Glomerular endothelial cell (primary cell): Measurements from ENCODE around the gene IL21R. TPM values are rescaled to one million over a fixed set of nuclear protein-coding genes. Genes with fewer than 3 reads are reported as not detected.
"Not testable (repeated sequence)": the region's sequence is repeated elsewhere in the genome, so short reads cannot be mapped to it uniquely, and the experiment has no call there.

Experiments used
- DNase-seq: peaks from one replicate; pipeline ENCODE4 v3.0.0-alpha.2; 2011; ENCODE audit warnings: low read depth, low spot score; ENCODE audit errors: extremely low read depth
- total RNA-seq: library from RNA; depleted of rRNA; stranded (reverse); fragments of >200 nt; gene quantifications from 2 replicates; pipeline ENCODE4 v1.2.3, GENCODE V29; 2015

The IL21R gene
- total RNA-seq, 1 donor from 2014 or later: 0.47 TPM

DNA sequence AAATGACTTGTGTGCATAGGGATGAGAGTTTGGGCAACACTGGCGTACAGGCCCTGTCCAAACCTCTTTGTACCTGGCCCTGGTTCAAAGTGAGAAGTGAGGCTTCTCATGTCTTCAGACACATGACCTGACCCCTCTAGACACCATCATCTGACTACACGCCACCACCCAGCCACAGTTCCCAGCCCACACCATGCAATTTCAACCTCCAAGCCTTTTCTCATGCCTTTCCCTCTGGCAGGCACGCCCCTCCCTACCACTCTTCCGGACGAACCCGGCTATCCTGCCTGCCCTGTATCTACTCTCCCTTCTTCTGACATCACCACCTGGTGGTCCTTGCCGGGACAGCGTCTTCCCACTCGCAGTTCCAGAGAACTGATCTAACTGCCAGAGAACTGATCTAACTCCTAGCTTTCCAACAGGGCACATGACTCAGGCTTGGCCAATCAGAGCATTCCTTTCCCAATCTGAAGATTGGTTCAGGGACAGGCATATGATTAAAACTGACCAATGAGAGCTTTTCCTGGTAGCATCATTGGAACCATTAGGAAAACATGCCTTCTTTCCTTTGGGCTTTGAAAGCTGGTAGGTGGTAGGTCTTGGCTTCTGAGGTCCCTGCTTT is 27.1 kb upstream of the IL21R start:
- peak; percentile 72 for DNase-seq

DNA sequence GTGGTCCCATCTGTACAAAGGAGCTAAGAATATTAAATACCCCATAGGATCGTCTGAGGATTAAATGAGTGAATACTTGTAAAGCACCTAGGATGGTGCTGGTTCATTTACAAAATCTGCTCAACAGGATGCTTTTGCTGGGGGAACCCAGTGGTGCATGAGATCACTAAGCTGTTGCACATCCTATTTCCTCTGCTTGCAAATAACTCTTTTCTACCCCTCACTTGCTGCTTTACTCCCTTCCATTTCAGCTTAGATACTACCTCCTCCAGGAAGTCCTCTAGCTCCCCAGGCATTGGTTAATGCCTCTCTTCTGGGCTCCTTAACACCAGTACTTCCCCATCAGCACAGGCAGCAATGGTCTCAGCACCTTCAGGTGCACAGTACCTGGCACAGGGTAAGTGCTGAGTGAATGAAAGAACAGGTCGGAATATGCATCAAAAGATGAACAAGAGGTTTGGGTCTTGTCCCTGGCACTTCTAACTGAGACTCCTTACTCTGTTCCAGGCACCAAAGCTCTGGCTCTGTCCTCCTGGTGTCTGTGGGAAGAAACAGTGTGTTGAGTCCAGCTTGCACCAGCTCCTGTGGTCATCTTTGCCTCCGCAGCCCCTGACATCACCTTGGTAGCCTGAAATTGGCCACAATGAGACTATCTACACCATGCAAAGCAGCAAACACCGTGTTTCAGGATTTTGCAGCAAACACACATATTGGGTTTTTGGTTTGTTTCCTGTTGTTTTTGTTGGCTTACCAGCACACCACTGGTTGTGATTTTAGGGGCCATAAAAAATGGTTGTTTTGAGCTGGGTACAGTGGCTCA is 24.1 kb upstream of the IL21R start:
- DNase-seq: no peak

DNA sequence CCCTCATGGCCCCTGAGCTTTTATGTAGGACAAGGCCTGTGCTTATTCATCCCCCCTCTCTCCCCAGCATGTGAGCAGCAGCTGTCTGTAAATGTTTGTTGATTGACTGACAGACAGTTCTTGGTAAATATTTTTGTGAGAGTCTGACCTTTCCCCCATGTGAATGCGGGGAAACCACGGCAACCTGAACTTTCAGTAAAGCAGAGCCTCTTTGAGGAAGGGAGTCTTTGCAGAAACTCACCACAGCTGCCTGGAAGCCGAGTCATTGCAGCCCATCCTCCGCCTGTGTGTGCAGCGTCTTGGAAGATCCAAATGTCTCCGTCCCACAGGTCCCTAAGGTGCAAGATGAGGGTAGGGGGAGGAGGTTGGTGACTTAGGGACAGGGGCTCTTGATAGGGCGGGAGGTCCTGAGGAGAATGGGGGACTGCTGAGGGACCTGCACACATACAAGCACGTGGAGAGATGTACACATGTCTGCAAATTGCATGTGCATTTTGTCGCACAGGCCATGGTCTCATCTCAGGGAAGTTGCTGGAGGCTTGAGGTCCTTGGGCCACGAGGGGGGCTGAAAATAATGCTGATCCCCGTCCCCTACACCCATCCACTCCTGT is 23.0 kb upstream of the IL21R start:
- no peak for DNase-seq

DNA sequence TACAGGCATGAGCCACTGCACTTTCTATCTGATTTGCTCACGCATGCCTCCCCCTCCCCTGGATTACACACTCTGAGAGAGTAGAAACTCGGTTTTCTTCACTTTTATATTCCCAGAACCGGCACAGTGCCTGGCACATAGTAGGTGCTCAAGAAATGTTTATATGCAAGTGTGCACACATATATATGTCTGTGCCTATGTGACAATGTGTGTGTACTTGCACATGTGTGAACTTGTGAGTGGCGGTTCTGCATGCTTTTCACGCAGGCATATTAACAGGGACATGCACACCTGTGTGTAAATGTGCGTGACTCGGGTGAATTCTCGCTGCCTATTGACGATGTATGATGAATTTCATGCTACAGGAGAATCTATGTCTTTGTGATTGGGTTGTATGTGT is 22.1 kb upstream of the IL21R start:
- DNase-seq: no peak

DNA sequence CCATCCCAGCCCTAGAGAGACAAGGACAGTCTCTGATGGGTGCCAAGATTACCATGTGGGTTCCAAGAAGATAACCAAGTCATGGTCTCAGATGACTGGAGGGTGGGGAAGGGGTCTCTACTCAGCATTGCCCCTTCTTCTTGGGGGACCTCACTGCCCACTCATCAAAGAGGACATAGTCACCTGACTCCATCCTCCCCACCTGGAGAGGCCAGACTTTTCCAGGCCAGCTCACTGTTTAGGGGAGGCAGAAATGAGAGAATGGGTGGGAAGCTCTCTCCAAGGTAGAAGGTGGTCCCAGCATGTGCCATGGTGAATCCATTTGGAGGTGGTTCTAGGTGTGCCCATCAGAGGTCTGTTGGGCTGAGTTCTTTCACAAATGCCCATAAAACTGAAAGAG is 20.7 kb upstream of the IL21R start:
- no peak for DNase-seq

DNA sequence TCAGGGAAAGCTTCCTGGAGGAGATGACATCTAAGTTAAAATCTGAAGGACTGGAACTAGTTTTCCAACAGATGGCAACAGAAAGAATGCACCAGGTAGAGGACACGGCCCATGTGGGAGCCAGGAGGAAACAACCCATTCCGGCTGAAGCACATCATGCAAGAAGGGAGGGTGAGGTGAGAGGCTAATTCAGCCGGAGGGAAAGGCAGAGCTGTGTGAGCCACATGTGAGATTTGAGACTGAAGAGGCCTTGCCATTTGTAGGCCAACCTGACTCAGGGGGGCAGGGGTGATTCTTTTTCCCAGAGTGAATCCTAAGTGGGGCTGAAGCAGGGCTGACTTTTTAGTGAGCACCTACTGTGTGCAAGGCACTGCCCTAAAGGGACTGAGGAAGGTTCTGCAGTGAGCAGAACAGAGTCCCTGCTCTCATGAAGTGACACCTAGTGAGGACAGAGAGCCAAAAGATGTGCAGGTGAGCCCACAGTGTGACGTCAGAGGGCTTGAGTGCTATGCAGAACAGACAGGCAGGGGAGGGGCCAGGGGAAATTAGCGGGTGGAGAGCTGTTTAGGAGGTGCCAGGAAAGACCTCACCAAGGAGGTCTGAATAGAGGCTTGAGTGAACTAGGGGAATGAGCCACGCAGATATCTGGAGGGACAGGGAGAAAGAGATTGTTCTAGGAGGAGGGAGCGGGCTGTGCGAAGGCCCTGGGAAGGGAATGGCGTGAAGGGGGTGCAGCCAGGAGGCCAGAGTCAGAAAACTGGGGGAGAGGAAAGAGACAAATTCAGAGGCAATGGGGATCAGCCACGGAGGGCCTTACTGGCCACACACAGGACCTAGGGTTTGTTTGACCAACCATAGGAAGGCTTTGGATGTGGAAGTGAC is 19.8 kb upstream of the IL21R start:
- DNase-seq: no peak

DNA sequence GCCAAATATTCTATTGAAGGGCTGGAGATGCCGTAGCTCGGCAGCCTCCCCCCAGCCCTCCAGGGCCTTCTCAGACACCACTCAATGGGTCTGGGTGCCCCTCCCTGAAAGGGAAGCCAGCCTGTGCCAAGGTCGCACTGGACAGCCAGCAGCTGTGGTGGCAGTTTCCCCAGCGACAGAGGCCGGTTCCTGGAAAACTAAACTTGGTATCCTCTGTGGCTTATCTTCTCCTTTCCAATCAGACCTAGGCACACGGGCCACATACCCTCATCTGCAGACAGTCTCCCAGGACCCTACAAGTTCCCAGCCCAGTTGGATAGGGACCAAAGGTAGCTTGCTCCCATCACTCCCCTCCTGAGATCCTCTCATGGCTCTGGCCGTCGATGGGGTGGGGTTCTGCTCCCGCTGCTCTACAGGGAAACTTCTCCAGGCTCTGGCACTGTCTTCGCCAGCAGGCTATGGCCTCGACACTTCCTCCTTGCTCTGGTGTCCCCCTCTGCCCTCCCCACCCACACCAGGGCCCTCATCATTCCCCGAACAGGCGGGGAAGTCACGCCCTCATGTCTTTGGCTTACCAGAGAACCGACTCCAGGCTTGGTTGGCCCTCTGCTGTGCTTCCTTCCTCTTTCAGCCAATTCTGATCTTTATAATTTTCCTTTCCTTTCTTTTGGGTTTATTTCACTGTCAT is 18.3 kb upstream of the IL21R start:
- no peak for DNase-seq

DNA sequence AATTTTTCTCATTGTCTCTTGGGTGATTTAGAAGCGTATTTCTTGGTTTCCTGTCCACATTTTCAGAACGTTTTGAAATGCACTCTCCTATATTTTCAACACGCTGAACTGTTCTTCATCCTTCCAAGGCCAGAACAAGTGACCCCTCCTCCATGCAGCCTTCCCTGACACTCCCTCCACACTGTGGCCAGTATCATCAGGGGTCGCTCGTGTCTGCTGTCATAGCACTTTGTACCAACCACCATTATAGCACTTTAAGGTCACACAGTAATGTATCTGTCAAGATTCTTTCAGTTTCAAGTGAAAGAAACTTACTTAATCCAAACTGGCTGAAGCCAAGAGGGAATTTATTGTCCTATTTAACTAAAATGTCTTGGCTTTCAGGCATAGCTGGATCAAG is 17.5 kb upstream of the IL21R start:
- no peak for DNase-seq

DNA sequence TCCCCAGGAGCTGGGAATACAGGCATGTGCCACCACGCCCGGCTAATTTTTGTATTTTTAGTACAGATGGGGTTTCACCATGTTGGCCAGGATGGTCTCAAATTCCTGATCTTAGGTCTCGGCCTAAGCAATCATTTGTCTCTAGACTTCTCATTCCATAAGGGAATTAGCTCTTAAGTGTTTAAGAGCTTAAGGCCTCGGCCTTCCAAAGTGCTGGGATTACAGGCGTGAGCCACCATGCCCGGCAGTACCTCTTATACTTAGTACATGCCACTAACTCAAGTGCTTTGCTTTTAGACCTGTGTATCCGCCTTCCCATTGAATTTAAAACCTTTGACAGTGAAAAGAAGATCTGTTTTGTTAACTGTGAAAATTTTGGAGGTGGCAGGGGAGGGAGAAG is 16.6 kb upstream of the IL21R start:
- DNase-seq: no peak

DNA sequence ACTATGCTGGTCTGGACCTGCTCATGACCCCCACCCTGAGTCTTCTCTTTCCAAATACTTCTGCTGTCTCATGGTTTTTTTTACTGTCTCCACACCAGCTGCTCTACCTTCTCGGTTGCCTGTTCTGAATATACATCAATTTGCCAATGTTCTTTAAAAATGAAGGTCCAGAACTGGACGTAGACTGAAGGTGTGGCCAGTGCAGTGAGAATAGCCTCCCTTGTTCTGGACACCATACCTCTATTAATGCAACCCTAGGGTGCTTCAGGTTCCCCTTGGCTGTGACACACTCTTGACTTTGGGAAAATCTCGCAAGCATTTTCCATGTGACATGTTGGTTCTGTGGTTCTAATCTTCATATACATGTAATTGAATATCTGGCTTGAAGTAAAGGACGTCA is 15.3 kb upstream of the IL21R start:
- DNase-seq: no peak

DNA sequence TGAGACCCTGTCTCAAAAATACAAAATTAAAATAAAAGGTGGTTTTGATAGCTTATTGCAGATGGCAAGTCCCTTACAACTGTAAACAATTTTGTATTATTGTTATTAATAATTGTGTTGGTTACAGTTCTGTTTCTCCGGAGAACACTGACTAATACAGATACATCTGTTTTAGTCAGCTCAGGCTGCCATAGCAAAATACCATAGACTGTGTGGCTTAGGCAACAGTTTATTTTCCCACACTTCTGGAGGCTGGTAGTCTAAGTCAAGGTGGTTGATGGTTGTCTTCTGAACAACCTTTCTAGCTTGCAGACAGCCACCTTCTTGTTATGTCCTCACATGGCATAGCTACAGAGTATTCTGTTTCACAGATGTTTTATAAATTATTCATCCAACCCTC is 14.2 kb upstream of the IL21R start:
- DNase-seq: no peak

DNA sequence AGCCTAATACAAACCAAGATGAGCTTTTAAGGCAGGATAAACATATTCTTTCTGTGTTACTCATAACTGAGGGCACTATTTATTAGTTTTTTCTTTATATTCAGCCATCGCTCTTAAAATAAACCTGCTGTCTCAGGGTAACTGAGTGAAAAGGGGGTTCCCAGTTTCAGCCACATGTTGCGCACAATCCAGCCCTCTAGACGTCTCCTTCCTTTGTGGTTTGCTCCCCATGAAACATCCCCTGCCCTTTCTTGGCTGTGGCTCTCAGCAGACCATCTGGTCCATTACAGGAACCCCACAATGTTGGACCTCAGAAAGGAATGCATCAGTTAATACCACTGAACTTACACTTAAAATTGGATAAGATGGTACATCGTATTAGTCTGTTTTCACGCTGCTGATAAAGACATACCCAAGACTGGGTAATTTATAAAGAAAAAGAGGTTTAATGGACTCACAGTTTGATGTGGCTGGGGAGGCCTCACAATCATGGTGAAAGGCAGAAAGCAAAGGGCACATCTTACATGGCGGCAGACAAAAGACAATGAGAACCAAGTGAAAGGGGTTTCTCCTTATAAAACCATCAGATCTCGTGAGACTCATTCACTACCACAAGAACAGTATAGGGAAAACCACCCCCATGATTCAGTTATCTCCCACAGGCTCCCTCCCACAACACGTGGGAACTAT is 12.6 kb upstream of the IL21R start:
- no peak for DNase-seq

DNA sequence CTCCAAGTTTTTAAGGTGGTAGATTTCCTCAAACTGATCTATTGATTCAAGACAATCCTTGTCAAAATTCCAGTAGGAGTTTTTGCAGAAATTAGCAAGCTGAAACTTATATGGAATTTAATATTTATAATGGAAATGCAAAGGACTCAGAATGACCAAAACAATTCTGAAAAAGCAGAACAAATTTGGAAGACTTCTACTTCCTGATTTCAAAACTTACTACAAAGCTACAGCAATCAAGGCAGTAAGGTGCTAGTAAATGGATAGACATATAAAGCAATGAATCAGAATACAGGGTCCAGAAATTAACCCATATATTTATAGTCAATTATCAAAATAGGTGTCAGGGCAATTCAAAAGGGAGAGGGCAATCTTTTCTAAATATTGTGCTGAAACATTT is 11.8 kb upstream of the IL21R start:
- no peak for DNase-seq

DNA sequence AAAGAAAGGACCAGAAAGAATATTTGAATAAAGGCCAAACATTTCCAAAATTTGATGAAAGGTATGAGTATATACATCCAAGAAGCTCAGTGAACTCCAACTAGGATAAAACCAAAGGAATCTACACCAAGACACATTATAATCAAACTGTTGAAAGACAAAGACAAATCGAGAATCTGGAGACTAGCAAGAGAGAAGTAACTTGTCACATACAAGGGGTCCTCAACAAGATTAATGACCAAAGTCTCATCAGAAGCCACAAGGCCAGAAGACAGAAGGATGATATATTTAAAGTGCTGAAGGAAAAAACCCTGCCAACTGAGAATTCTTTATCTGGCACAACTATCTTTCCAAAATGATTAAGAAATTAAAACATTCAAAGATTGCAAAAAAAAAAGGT is 9.3 kb upstream of the IL21R start:
- no peak for DNase-seq

DNA sequence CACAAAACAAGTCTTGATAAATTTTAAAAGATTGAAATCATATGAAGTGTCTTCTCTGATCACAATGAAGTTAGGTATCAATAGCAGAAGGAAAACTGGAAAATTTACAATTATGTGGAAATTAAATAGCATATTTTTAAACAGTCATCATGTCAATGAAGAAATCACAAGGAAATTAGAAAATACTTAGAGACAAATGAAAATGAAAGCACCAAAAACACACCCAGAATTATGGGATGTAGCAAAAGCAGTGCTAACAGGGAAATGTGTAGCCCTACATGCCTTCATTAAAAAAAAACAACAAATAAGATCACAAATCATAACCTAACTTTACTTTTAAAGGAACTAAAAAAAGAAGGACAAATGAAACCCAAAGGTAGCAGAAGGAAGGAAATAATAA is 7.5 kb upstream of the IL21R start:
- DNase-seq: no peak

DNA sequence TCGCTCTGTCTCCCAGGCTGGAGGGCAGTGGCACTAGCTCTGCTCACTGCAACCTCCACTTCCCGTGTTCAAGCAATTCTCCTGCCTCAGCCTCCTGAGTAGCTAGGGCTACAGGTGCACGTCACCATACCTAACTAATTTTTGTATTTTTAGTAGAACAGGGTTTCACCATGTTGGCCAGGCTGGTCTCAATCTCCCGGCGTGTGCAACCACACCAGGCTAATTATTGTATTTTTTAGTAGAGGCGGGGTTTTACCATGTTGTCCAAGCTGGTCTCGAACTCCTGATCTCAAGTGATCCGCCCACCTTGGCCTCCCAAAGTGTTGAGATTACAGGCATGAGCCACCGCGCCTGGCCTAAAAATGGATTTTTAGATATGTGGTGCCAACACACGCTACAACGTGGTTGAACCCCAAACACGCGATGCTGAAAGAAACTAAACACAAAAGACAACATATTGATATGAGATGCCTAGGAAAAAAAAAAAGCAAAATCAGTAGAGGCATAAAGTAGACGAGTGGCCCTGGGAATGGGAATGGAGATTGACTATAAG is 3.6 kb upstream of the IL21R start:
- DNase-seq: not testable (repeated sequence)

DNA sequence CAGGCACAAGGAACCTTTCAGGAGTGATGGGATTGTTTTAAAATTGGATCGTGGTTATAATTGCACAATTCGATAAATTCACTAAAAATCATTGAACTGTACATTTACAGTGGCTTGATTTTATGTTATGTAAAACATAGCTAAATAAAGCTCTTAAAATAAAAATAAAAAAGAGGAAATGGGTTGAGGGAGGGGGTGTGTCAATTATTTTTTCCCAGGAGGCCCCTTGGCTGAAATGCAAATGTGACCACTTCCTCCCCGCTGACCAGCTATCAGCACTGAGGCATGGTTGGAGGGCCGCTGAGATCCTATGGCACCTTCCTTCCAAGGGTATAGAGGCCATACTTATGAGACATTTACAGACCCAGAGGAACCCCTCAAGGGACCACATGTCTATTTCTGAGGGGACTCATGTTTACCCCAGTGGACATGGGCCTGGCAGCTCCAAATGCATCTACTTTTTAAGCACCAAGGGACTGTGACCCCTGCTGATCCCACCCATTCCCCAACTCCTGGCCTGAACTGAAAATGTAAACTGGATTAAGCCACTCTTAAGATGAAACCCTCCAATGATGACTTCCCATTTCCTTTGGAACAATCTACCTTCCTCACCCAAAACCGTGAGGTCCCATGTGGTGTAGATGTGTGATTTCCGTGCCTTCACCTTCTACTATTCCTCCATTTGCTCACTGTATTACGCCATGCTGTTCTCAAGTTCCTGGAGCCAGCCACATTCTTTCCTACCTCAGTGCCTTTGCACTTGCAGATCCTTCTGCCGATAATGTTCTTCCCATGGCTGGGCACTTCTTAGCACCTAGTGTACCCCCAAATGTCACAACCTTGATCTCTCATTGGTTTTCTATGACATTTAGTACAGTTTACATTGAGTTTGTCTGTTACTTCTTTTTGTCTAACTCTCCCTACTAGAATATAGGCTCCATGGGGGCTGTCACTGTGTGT is 2.8 kb upstream of the IL21R start:
- no peak for DNase-seq

DNA sequence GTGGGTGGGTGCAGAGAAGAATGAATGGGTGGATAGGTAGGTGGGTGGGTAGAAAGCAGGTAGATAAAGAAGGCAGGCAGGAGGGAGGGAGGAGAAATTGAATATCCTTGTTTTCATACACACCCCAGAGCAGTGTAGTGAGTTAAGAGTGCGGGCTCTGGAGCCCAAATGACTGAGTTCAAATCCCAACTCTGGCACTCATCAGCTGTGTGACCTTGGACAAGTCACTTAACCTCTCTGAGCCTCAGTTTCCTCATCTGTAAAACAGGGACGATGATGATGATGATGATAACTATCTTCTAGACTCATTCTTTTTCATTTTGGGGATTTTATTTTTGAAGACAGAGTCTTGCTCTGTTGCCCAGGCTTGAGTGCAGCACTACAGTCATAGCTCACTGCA is 2.0 kb upstream of the IL21R start:
- DNase-seq: no peak
